WERI-Rb-1 (cell line): ENCODE measurements around the gene TMPRSS13.

ENCODE experiments used
- DNase-seq: peaks from one replicate; pipeline ENCODE4 v3.0.0-alpha.2; 2020
- H3K27ac ChIP-seq: fragments of 250-450 bp; sonication (Bioruptor Pico); 2 replicates; pipeline ENCODE4 v1.5.1; 2020; ENCODE audit warnings: mild to moderate bottlenecking, moderate library complexity
- H3K27me3 ChIP-seq: fragments of 250-450 bp; sonication (Bioruptor Pico); 2 replicates; pipeline ENCODE4 v1.5.1; 2021; ENCODE audit warnings: mild to moderate bottlenecking, low read depth, moderate library complexity; ENCODE audit not compliant: insufficient read depth, severe bottlenecking
- H3K36me3 ChIP-seq: fragments of 250-450 bp; sonication (Bioruptor Pico); 2 replicates; pipeline ENCODE4 v1.5.1; 2020; ENCODE audit warnings: mild to moderate bottlenecking, moderate library complexity
- H3K4me3 ChIP-seq: 2 replicates; pipeline ENCODE4 v1.5.1; 2011; ENCODE audit warnings: low read depth, mild to moderate bottlenecking, control low read depth, low read length
- H3K9me3 ChIP-seq: fragments of 250-450 bp; sonication (Bioruptor Pico); 2 replicates; pipeline ENCODE4 v1.5.1; 2021; ENCODE audit warnings: mild to moderate bottlenecking, moderate library complexity; ENCODE audit not compliant: severe bottlenecking
- TF ChIP-seq, protein P1 (sequence below): IDR thresholded peaks from 2 replicates; pipeline ENCODE4 v1.5.1; 2011; ENCODE audit warnings: low read depth, mild to moderate bottlenecking, control low read depth, inconsistent platforms, low read length

The TMPRSS13 gene

DNA sequence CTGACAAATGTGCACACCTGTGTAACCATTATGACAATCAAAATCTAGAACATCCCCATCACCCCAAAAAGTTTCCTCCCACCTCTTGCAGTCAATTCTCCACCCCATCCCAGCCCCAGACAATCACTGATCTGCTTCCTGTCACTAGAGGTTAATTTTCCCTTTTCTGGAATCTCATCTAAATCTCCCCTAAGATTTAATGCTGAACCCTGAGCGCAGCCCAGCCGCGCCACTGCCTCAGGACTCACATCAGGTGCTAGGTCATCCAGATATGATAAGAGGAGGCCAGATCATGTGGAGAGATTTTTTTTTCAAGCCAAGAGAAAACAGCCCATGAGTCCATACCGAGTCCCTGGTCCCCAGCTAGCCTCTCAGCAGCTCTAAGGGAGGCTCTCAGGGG lies 4.3 kb upstream of the TMPRSS13 start:
- Histone ChIP-seq H3K27ac (no peak overlapping the region), H3K4me3 (no peak overlapping the region), H3K9me3 (no peaks in the 10 kb centered on the region), H3K27me3 (no peaks in the 10 kb centered on the region), H3K36me3 (no peaks in the 10 kb centered on the region)
- TF ChIP-seq, protein P1, sequence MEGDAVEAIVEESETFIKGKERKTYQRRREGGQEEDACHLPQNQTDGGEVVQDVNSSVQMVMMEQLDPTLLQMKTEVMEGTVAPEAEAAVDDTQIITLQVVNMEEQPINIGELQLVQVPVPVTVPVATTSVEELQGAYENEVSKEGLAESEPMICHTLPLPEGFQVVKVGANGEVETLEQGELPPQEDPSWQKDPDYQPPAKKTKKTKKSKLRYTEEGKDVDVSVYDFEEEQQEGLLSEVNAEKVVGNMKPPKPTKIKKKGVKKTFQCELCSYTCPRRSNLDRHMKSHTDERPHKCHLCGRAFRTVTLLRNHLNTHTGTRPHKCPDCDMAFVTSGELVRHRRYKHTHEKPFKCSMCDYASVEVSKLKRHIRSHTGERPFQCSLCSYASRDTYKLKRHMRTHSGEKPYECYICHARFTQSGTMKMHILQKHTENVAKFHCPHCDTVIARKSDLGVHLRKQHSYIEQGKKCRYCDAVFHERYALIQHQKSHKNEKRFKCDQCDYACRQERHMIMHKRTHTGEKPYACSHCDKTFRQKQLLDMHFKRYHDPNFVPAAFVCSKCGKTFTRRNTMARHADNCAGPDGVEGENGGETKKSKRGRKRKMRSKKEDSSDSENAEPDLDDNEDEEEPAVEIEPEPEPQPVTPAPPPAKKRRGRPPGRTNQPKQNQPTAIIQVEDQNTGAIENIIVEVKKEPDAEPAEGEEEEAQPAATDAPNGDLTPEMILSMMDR, result no peak
- DNase-seq, result no peak

DNA sequence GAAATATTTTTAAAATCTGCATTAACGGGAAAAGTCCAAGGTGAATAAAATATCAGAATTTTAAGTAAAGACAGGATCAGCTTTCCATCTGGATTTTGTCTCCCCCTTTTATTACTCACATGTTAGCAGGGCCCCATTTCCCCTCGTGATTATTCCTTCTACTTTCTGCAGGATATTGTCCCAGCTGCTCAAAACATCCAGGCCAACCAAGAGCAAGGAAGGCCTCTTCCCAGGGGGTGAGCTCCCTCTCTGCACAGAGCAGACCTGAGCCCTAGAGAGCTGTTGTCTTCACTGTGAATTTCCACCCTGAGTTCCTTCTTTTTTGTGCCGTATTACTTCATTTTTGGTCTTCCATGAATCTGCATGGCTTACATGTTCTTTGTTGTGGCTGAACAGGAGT lies 3.7 kb upstream of the TMPRSS13 start:
- no peaks in the 10 kb centered on the region for H3K27me3 ChIP-seq

DNA sequence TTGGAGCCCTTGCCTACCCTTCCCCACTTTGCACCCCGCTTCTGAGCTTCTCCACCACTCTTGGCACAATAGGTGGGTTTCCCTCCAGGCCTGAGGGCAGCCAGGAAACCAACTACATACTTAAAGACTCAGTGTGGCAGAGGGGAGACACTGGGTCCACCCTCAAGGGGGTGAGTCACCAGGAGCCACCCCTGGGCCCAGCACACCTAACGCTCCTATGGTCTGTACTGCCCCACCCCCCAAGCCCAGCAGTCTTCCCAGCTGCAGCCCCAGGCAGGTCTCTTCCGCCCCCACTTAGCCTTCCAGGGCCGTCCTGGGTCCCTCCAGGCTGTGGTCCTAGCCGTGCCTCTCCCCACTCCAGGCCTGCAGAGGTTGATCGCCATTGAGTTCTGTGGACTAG lies 3.2 kb upstream of the TMPRSS13 start:
- Histone ChIP-seq H3K4me3 (no peak overlapping the region), H3K9me3 (no peaks in the 10 kb centered on the region), H3K36me3 (no peaks in the 10 kb centered on the region), H3K27me3 (no peaks in the 10 kb centered on the region), H3K27ac (no peak overlapping the region)
- DNase-seq, result no peak
- TF ChIP-seq, protein P1, result no peak

More for the DNA sequence above, 3.7 kb upstream of the TMPRSS13 start:
- Histone ChIP-seq H3K9me3 (no peaks in the 10 kb centered on the region), H3K36me3 (no peaks in the 10 kb centered on the region), H3K27ac (no peak overlapping the region), H3K4me3 (no peak overlapping the region)
- TF ChIP-seq, protein P1, result no peak
- DNase-seq, result no peak

DNA sequence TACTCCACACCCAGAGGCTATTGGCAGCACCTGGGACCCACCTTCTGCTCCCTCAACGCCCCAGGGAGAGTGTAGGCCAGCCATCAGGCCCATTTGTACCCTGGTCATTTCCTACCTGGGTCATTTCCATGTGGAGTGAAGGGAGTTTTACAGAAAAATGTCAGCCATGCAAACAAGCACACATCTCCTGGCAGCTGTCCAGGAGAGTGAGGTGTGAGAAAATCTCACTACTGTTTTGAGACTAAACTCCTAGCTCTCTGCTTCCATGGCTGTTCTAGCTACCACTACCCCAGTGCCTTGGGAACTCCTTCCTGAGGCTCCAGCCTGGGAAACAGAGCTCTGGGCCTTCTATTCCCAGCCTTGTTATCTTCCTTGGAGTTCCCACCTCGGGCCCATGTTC lies 2.8 kb upstream of the TMPRSS13 start:
- TF ChIP-seq, protein P1, result no peak
- Histone ChIP-seq H3K36me3 (no peaks in the 10 kb centered on the region), H3K9me3 (no peaks in the 10 kb centered on the region), H3K4me3 (no peak overlapping the region), H3K27ac (no peak overlapping the region), H3K27me3 (no peaks in the 10 kb centered on the region)
- DNase-seq, result no peak

DNA sequence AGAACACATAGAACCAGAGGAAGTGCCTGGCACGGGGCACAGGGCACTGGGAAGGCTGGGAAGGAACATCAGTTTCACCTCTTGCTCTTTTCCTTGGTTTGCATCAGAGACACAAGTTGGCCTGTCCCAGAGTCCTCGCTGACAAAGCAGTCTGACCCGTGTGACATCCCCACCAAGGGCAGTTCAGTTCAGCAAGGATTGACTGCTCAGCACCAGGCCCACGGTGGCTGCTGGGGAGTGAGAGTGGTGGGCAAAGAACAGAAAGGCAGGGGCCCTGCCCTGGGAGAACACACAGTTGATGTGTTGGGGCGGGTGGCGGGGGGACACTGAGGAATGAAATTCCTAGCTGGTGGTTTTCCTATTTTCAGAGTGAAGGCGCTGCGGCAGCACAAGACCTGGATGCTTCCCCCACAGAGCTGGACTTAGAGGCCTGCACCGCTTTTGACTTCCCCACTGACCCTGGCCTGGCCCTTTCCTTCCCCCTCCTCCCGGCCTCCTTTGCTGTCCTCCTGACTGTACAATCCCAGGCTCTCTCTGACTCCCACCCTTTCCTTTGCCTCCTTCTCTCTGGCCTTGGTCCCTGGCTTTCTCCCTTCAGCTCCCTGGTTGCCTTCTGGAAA lies 2.2 kb upstream of the TMPRSS13 start:
- TF ChIP-seq, protein P1, result no peak
- Histone ChIP-seq H3K27me3 (no peaks in the 10 kb centered on the region), H3K27ac (no peak overlapping the region), H3K36me3 (no peaks in the 10 kb centered on the region), H3K4me3 (no peak overlapping the region), H3K9me3 (no peaks in the 10 kb centered on the region)
- no peak for DNase-seq
